Measurements from ENCODE around the gene ZNF275.
A peak's percentile ranks its signal among the peaks of the same experiment; 100 is the strongest.

ZNF275 gene

DNA sequence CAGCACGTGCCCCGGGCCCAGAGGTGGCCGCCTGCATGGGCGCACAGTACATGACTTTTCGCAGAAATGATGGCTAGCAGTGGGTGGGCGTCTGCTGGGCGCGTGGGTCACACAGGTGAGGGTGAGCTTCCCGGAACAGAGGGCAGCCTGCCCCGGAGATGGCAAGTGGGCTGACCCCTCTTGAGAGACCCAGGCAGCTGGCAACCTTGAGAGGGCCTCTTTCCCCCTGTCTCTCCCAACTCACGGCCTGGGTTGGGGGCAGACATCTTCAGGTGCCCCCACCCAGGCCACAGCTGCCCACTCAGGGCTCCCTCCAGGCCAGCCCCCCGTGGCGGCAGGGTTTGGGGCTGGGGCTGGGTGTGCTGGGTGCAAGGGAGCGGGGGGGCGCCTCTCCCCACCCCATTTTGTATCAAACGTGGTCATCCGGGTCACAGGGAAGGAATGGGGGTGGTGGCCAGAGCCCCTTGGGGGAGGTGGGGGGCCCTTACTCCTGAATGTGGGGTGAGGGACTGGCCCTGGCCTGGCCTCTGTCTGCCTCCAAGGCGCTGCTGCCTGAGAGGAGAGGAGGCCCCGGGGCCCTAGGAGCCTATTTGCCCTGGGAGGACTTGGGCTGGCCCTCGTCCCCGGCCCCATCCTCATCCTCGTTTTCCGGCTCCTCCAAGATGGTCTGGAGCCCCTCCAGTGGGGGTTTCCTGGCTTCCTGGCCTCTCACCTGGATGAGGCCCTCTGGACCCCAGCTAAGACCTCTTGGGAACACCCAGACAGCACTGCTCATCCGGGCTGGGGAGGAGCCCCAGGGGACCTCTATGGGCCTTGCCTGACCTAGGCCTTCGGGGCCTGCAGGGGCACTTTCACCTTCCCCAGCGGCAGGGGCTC, 62.6 kb downstream of the ZNF275 start:
- TF ChIP-seq, protein P1, sequence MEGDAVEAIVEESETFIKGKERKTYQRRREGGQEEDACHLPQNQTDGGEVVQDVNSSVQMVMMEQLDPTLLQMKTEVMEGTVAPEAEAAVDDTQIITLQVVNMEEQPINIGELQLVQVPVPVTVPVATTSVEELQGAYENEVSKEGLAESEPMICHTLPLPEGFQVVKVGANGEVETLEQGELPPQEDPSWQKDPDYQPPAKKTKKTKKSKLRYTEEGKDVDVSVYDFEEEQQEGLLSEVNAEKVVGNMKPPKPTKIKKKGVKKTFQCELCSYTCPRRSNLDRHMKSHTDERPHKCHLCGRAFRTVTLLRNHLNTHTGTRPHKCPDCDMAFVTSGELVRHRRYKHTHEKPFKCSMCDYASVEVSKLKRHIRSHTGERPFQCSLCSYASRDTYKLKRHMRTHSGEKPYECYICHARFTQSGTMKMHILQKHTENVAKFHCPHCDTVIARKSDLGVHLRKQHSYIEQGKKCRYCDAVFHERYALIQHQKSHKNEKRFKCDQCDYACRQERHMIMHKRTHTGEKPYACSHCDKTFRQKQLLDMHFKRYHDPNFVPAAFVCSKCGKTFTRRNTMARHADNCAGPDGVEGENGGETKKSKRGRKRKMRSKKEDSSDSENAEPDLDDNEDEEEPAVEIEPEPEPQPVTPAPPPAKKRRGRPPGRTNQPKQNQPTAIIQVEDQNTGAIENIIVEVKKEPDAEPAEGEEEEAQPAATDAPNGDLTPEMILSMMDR (IDR thresholded peaks at IDR 0.05; ENCODE audit: insufficient read depth, low read depth, low read length, missing control alignments): no peak
- no peak for DNase-seq (ENCODE audit: low read depth)
- H3K4me3 ChIP-seq (ENCODE audit: low read depth, low read length): no peak overlapping the region

DNA sequence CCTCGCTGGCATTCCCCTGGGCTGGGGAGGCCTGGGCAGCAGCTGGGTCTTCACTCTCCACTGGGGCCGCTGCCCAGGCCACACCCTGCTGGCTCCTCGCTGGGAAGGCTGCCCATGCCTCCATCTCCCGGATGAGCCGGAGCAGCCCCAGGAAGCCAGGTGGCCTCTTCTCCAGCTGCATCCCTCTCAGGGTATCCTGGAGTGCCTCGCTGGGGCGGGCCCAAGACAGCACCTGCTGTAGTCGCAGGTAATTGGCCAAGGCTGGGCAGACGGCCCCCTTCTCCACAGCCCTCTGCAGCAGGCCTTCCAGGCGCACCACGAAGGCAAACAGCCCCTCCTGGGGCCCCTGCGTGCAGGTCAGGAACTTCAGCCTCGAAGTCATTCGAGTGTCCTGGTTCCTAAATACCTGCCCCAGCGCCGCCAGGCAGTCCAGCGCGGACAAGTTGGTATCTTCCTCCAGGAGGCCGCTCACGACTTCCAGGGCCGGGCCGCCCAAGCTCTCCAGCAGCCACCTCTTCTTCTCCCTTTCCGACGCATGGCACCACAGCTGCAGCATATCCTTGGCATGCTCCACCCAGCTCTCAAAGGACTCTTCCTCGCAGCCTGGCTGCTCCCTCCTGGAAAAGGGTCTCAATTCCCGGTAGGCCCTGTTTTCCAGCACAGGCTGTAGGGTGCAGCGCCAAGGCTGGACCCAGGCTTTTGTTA, 63.5 kb downstream of the ZNF275 start:
- no peak for DNase-seq (ENCODE audit: low read depth)
- TF ChIP-seq, protein P1 (IDR thresholded peaks at IDR 0.05; ENCODE audit: insufficient read depth, low read depth, low read length, missing control alignments): no peak
- H3K4me3 ChIP-seq (ENCODE audit: low read depth, low read length): no peak overlapping the region

DNA sequence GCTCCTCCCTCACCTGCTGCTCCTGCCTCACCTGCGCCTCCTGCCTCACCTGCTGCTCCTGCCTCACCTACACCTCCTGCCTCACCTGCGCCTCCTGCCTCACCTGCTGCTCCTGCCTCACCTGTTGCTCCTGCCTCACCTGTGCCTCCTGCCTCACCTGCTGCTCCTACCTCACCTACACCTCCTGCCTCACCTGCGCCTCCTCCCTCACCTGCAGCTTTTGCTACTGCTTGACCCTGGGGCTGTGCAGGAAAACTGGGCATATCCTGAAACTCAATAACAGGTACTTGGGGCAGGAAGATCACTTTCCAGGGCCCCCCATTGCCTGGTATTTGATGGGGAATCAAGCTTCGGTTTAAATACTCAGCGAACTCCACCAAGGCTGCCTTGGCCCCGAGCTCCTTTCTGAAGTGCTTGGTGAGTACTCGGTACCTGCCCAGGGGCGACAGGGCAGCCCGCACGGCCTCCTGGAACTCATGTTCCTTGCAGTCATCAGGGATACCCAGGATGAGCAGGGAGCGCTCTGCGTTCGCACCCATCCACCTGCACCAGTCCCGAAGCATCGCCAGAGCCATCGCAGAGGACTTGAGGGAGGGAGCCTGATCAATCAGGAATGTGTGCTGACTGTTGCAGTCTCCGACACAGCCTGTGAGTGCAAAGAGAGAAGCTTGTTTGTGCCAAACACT, 64.5 kb downstream of the ZNF275 start:
- H3K4me3 ChIP-seq (ENCODE audit: low read depth, low read length): no peak overlapping the region
- no peak for DNase-seq (ENCODE audit: low read depth)
- TF ChIP-seq, protein P1 (IDR thresholded peaks at IDR 0.05; ENCODE audit: insufficient read depth, low read depth, low read length, missing control alignments): no peak

DNA sequence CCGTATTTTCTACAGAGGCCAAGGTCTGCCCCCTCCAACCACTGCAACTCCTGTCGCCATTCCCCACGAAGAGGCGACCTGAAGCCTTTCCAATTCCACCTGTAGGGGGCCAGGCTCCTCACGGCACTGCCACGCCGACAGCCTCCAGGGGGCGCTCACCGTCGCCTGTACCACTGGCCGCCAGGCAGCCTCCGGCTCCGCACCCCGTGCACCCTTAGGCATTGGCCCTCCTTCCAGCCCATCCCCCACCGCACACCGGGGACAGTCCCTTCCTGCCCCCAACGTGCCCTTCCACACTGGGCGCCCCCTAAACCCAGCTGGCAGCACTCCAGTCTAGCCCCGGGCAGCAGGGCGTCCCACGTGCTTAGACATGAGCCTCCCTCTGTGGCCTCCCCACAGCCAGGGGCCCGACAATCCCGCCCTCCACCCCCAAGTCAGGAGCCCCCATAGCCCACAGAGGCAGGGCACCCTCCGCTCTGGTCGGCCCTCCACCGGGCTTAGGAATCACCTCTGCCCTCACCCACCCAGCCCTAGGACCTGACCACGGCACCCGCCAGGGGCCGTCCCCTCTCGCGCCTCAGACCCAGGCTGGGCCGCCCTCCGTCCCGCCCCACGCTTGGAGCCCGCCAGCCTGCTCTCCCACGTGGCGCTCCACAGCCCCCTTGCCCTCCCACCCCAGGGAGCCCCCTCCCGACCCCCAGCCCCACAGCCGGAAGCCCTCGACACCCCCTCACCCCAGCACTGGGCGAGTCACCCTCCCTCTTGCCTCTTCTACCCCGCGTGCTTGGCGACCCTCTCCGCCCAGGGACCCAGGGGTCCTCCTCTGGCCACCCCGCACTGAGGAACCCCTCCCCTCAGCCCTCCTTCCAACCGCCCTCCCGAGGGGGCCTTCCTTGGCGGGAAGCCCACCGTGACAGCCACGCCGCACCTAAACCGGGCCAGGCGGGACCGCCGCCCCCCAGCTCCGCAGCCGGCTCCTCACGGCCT, 66.5 kb downstream of the ZNF275 start:
- DNase-seq (ENCODE audit: low read depth): peak; percentile 55
- TF ChIP-seq, protein P1 (IDR thresholded peaks at IDR 0.05; ENCODE audit: insufficient read depth, low read depth, low read length, missing control alignments): peak; percentile 88
- H3K4me3 ChIP-seq (ENCODE audit: low read depth, low read length): no peak overlapping the region

DNA sequence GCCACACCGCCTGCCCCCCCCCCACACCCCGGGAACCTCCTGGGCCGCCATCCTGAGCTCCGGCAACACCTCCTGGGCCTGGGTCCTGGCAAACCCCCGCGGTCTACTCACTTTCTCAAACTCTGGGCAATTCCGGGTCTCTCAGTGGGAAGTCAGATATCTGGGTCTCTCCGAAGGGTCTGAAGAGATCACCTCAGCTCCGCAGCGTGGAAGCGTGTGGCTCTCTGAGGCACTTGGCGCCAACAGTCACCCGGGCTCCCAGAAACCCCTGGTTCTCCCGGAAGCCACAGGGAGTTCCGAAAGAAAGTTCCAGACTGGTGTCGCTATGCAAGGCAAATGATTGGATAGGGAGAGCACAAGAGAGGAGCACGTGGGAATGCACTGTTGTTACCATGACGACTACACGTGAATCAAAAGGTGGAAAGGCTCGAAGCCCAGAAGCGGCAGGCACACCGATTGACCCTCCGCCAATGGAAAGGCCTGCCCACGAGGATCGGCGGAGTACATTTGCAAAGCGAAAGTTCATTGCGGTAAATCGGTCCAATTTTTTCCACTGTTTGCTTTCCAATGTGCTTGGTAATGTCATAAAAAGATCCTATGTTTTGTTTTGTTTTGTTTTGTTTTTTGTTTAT, 67.3 kb downstream of the ZNF275 start, which contains the start of gene PNMA6E:
PNMA6E (minus strand) TSS at position 218 of the 632 bp plus-strand sequence. CDS start 2,501 bp downstream, outside the sequence.
- TF ChIP-seq, protein P1 (IDR thresholded peaks at IDR 0.05; ENCODE audit: insufficient read depth, low read depth, low read length, missing control alignments): no peak
- no peak within 1 kb of the TSS for H3K4me3 ChIP-seq (ENCODE audit: low read depth, low read length)
- no peak for DNase-seq (ENCODE audit: low read depth)

Data from GM12865 (cell line).